NCI-H2171 treated with DMSO at 0.1 percent for 48 hours (cell line): Measurements from ENCODE around the gene LDLRAD3.

Experiments used
- DNase-seq: peaks from one replicate; lab custom pipeline; 2025; lab: John Stamatoyannopoulos, UW

LDLRAD3 gene

DNA sequence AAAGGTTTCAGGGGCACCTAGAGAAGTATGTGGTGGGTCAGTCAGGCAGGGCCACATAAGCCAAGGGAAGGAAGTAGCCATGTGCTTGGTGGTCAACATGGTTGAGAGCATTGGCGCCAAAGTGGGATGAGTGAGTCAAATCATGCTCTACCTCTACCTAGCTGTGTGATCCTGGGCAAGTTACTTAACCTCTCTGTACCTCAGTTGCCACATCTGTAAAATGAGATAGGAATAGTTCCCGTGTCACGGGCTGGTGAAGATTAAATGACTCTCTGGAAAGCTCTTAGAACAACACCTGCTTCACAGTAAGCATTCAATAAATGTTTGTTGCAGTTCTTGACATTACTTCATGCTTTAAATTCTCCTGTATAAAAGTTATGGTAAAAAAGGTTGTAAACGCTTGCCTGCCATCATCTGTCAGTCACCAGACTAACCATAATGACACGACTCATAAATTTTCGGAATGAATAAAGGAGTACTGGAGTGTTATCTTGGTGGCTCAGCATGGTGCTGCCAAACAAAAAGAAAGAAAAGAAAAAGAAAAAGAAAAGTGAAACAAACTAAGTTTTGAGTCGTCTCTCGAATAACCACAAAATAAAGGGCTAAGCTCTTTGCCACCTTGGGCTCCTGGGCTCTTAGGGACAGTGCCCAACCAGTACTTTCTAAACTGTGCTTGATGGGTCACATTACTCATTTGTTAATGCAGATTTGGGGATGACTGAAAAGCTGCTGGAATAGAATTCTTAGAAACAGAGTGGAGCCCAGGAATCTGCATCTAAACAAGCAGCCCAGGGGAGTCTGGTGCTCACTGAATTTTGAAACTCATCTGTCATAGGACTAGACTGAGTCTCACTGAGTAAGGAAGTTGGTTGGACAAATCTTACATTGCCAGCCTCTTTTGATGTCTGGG lies 107.6 kb downstream of the LDLRAD3 start:
- no peak for DNase-seq

DNA sequence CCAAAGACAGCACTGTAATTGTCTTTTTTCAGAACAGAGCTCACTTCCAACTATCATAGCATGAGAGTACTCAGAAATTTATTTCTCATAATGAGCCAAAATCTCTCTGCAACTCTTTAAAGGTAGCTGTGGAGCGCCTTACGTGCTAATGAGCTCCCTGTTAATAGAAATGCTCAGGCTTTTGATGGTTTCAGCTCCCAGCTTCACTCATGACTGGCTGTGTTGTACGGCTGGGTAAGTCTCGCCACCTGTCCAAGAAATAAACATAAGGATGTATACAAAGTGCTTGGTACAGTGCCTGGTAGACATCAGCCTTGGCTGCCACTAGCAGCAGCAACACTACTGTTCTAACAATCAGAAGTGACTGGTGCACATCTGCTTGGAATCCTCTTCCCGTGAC lies 109.4 kb downstream of the LDLRAD3 start:
- peak; percentile 98 for DNase-seq

DNA sequence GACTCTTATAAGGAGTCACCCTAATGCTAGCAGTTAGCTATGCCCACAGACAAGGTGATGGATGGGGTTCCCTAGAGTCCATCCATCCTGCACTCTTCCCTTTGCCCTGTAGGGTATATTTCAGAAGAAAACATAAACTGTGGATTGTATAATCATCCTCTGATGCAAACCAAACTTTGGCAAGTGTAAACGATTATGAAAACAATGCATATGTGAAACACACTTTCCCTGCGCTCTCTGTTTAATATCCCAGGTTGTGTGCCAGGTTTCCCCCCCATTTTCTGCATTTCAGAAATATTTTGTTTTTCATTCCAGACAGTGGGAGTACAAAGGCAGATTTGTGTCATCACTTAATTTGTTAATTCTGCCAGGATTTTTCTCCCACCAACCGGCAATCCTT lies 110.0 kb downstream of the LDLRAD3 start:
- DNase-seq: no peak

DNA sequence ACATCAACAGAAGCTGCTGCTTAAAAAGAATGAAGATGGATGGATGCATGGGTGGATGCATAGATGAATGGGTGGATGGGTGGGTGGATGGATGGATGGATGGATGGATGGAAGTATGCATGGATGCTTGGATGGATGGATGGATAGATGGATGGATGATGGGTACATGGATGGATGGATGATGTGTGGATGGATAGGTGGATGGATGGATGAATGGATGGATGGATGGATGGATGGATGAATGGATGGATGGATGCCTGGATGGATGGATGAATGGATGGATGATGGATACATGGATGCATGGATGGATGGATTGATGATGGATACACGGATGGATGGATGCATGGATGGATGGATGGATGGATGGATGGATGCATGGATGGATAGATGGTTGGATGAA lies 110.8 kb downstream of the LDLRAD3 start:
- DNase-seq: no peak

DNA sequence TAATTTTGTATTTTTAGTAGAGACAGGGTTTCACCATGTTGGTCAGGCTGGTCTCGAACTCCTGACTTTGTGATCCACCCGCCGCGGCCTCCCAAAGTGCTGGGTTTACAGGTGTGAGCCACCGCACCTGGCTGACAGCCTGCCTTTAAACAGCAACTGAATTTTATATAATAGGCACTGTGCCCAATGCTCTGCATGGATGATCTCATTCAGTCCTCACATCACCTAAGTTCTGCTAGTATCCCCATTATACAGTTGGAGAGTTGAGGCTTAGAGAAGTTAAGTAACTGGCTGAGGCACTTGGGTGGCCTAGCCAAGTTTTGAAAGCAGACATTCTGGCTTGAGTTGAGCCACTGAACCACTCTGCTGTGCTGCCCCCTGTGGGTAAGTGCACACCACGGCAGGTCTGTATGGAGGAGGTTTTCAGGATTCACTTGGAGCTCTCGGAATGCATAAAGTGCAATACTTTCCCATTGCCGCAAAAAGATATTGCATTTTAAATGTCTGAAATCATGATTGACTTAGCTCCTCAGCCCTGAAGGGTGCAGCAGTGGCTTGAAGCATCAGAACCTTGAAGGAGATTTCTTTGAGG lies 112.4 kb downstream of the LDLRAD3 start:
- no peak for DNase-seq

DNA sequence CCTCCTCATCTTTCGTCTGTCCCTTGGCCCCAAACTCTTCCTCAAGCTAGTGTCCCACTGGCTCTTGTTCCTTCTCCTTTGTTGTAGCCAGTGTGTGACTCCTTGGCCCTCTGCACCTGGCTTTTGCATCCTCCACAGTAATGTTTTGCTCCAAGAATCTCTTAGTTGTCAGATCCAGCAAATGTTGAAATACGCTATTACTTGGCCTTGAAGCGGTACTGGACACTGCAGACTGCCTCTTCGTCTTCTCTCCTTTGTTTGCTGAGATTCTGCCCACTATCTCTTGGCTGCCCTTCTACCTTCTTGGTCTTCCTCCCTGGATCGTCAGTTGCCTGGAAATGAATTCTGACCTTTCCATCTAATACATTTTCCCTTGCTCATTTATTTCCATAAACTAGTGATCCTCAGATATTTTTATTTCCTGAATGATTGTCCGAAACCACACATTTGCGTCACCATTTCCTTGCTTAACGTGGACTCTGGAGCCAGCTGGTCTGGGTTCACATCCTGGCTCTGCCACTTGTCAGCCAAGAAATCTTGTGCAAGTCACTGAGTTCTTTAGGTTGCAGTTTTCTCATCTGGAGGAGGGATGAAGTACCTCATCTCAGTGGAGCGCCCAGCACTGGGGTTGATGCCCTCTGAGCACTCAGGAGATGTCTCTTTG lies 113.6 kb downstream of the LDLRAD3 start:
- no peak for DNase-seq

DNA sequence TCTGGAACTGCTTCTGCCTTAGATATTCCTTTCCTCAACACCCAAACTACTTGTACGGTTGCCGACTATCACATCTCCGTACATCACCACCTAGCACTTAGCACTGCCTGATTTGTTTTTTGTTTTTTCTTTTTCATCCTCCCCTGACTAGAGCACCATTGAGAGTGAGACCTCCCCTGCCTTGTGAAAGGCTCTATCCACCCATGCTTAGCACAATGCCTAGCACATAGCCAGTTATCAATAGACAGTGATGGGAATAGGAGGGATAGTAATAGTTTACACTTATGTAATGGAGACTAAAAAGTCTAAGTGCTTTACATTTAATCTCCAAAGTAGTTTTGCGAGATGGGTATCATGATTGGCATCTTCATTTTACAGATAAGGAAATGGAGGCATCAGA lies 115.8 kb downstream of the LDLRAD3 start:
- DNase-seq: no peak

DNA sequence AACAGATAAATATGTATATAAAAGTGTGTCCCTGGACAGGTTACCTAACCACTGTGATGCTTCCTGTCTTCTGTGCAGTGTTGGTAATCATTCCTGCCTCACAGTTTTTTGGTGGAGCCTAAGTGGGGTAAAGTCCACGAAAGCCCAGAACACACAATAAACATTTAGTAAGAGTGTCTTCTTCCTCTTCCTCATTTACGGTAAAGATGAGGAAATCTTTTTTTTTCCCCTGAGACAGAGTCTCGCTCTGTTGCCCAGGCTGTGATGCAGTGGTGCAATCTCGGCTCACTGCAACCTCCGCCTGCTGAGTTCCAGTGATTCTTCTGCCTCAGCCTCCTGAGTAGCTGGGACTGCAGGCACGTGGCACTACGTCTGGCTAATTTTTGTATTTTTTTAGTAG lies 117.1 kb downstream of the LDLRAD3 start:
- DNase-seq: no peak

- DNase-seq: peak; percentile 55
Observed at GRCh38 chr11:36061471-36061870, 117.6 kb downstream of the LDLRAD3 start.

GRCh38 chr11:36062796-36063365 lies 119.0 kb downstream of the LDLRAD3 start:
- no peak for DNase-seq

GRCh38 chr11:36065436-36065835 lies 121.6 kb downstream of the LDLRAD3 start:
- DNase-seq: no peak

GRCh38 chr11:36066891-36067290 lies 123.0 kb downstream of the LDLRAD3 start:
- no peak for DNase-seq

DNA sequence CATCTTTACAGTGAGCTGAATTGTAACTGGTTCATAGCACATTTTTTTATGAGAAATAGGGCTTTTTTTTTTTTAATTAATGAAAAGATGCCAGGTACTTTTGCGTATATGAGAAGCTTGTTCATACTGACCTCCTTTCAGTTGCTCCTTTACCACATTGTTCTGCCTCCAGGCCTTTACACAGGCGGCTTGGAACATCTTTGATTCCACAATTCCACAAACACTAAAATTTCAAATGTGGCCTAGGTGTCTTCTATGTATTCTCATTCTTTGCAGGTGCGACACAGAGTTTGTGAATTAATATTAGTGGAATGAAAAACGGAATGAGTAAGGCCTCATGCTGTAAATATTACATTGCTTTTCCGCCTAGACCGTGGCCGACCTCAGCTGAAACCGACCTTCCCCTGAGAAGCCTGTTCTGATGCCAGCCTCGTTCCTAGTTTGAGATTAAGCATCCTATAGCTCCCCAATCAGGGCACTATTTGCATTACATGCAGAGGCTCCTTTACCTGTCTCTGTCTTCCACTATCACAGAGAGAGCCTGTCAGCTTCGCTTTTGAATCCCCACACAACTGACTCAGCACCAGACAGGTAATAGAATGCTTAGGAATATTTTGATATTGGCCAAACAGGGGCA lies 125.8 kb downstream of the LDLRAD3 start:
- peak; percentile 72 for DNase-seq

- DNase-seq: no peak
Observed at GRCh38 chr11:36070213-36070953, 126.5 kb downstream of the LDLRAD3 start.

DNA sequence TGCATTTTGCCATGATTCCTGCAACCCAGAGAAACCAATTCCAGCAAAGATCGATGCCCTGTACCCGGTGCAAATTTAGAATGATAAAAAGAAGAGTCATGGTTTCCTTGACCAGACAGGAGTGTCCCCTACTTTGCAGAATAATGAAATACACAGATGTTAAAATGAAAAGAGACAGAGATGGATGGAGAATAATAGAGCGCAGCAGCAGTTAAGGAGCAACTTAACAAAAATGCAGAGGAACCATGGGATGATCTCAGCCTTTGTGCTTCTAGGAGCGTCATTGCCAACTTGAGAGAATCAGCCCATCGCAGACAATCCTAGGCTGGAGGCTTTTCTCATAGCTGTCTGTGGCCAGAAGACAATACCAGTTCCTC lies 127.1 kb downstream of the LDLRAD3 start:
- DNase-seq: no peak

DNA sequence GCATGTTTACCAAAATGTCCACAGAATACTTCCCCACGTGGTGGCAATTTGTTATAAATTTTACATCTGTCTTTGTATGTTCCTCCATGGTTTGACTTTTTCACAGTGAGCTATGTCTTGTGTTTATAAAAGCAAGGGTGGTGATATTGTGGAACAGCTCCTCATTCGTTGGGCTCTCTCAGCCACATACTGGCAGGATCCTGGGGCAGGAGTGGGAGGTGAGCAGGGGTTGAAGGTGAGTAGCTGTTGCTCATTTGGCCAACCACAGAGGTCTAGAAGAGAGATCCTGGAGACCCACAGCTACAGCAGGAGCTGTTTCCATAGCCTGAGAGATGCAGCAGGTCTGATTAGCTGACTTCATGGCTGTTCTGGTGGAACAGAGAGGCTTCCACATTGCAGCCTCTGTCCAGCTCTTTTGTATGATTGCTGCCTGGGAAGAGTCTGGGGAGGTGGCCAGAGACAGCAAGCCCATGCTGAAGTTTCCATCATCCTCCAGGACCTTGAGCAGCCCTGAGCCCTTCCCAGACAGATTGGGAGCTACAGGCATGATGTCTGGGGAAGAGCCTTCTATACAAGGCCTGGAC lies 128.1 kb downstream of the LDLRAD3 start:
- DNase-seq: no peak

DNA sequence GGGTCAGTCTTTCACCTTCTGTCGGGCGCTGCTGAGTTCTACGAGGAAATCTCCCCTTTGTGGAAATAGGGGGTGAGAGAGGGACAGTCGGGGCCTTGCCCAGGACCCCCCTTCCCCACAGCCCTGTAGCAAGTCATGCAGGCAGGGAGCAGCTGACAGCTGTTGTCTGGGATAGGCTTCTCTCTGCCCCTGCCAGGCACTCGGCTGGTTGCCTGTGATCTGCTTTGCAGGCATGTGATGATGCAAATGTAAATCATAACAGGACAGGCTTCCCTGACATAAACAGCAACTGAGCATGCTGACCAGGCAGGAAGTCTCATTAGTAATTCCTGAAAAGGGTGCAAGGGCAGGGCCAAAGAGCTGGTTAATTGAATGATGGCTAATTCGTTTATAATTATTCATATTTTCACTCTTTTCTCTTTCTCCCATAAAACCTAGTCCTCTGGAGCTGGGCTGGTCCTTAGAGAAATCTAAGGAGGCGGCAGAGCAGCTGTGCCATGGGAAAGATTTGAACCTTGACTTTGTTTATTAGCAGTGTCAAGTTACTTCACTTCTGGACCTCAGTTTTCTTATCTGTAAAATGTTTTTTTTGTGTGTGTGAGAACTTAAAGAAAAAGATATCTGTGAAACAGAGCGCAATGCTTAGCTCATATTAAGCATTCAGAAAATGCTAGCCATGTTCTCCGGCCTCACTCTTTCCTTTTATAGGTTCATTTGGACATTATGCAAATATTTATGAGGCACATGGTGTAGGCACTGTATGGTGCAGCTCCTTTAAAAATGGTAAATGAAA lies 129.7 kb downstream of the LDLRAD3 start:
- peak; percentile 96 for DNase-seq

GRCh38 chr11:36074941-36075431 lies 131.1 kb downstream of the LDLRAD3 start:
- DNase-seq: peak; percentile 74

GRCh38 chr11:36077368-36077767 lies 133.5 kb downstream of the LDLRAD3 start:
- no peak for DNase-seq
